Right ventricle myocardium superior (tissue), 1 donor: ENCODE data around the gene CGB2. TPM values are rescaled to one million over a fixed set of nuclear protein-coding genes. Genes with fewer than 3 reads are reported as not detected.
"Not testable (repeated sequence)": the region's sequence is repeated elsewhere in the genome, so short reads cannot be mapped to it uniquely, and the experiment has no call there.

Experiments
- ATAC-seq: fragments of 200-7000 bp; cut with Tn5 transposase; one replicate; pipeline ENCODE4 v1.9.1; 2020; ENCODE audit warnings: mild to moderate bottlenecking; ENCODE audit not compliant: poor library complexity
- DNase-seq: peaks from one replicate; pipeline ENCODE4 v3.0.0-alpha.2; 2020
- intact Hi-C: fragments of 100-400 bp; cut with DNase I; formaldehyde crosslinking; loops from one replicate; pipeline ENCODE4 v1.11.2; 2022
- total RNA-seq: library from RNA; stranded (reverse); fragmentation: NEBNext Ultra II Directional; extraction: Animal tissue kit (Norgen Biotek cat#: 25700); gene quantifications from one replicate; pipeline ENCODE4 v1.2.1, GENCODE V29; 2021
- donor health status: DM: no; HTN: yes; CAD: no; lungs with severe emphysema.

Gene CGB2
- total RNA-seq, 1 donor from 2014 or later, result not detected

GRCh38 chr19:49025088-49025487 lies 6.6 kb upstream of the CGB2 start:
- DNase-seq, intact Hi-C loops, ATAC-seq: not testable (repeated sequence)

GRCh38 chr19:49025599-49025998 lies 6.1 kb upstream of the CGB2 start:
- ATAC-seq, DNase-seq, intact Hi-C loops: not testable (repeated sequence)

- intact Hi-C loops, ATAC-seq, DNase-seq: not testable (repeated sequence)
Observed at GRCh38 chr19:49028686-49029085, 3.0 kb upstream of the CGB2 start.

GRCh38 chr19:49029749-49030148 lies 1.9 kb upstream of the CGB2 start:
- ATAC-seq, DNase-seq: not testable (repeated sequence)

GRCh38 chr19:49030323-49030722 lies 1.4 kb upstream of the CGB2 start:
- ATAC-seq, intact Hi-C loops, DNase-seq: not testable (repeated sequence)

More at GRCh38 chr19:49029749-49030148, 1.9 kb upstream of the CGB2 start:
- intact Hi-C loops, result not testable (repeated sequence)

- DNase-seq, ATAC-seq, intact Hi-C loops: not testable (repeated sequence)
Observed at GRCh38 chr19:49036815-49037214, 5.1 kb downstream of the CGB2 start, which contains the start of gene CGB1. Gene CGB1, minus strand, starts transcription at chr19:49036895. Its CDS starts 184 bp downstream, at chr19:49036711.

- ATAC-seq, DNase-seq, intact Hi-C loops: not testable (repeated sequence)
Observed at GRCh38 chr19:49038111-49038510, 6.4 kb downstream of the CGB2 start.

GRCh38 chr19:49038557-49039276 lies 7.0 kb downstream of the CGB2 start:
- DNase-seq, ATAC-seq: not testable (repeated sequence)

GRCh38 chr19:49039736-49040135 lies 8.0 kb downstream of the CGB2 start:
- ATAC-seq, DNase-seq, intact Hi-C loops: not testable (repeated sequence)

More at GRCh38 chr19:49038557-49039276, 7.0 kb downstream of the CGB2 start:
- intact Hi-C loops, result not testable (repeated sequence)

GRCh38 chr19:49042177-49042576 lies 10.5 kb downstream of the CGB2 start:
- ATAC-seq, result no peak
- no peak for DNase-seq
- intact Hi-C loops, result no loop called here

GRCh38 chr19:49042666-49043065 lies 11.0 kb downstream of the CGB2 start:
- DNase-seq, intact Hi-C loops, ATAC-seq: not testable (repeated sequence)

- intact Hi-C loops, DNase-seq, ATAC-seq: not testable (repeated sequence)
Observed at GRCh38 chr19:49043548-49043947, 11.9 kb downstream of the CGB2 start, which contains the start of gene CGB5. Gene CGB5, plus strand, starts transcription at chr19:49043848. Its CDS starts 362 bp downstream, at chr19:49044210.

GRCh38 chr19:49049011-49049410 lies 17.3 kb downstream of the CGB2 start, which contains the start of gene CGB8:
Gene CGB8, minus strand, starts transcription at chr19:49049111. Its CDS starts 372 bp downstream, at chr19:49048739.
- ATAC-seq, intact Hi-C loops, DNase-seq: not testable (repeated sequence)

GRCh38 chr19:49049834-49050233 lies 18.1 kb downstream of the CGB2 start:
- DNase-seq, ATAC-seq, intact Hi-C loops: not testable (repeated sequence)

- intact Hi-C loops, DNase-seq, ATAC-seq: not testable (repeated sequence)
Observed at GRCh38 chr19:49050376-49051033, 18.8 kb downstream of the CGB2 start.

GRCh38 chr19:49056101-49056901 lies 24.6 kb downstream of the CGB2 start:
- peak; percentile 93 for ATAC-seq
- intact Hi-C loops, result no loop called here
- DNase-seq, result peak; percentile 78

- ATAC-seq, result peak; percentile 40
- DNase-seq, intact Hi-C loops: not testable (repeated sequence)
Observed at GRCh38 chr19:49056902-49057596, 25.4 kb downstream of the CGB2 start.
